ENCODE data around the gene HPN. TPM values are rescaled to one million over a fixed set of nuclear protein-coding genes. Genes with fewer than 3 reads are reported as not detected.

The HPN gene
- total and polyA plus RNA-seq, 2 donors (not counting 3 experiments of a cell fraction or from before 2014, with no cell fraction given): 0.10 TPM; not detected in 1

DNA sequence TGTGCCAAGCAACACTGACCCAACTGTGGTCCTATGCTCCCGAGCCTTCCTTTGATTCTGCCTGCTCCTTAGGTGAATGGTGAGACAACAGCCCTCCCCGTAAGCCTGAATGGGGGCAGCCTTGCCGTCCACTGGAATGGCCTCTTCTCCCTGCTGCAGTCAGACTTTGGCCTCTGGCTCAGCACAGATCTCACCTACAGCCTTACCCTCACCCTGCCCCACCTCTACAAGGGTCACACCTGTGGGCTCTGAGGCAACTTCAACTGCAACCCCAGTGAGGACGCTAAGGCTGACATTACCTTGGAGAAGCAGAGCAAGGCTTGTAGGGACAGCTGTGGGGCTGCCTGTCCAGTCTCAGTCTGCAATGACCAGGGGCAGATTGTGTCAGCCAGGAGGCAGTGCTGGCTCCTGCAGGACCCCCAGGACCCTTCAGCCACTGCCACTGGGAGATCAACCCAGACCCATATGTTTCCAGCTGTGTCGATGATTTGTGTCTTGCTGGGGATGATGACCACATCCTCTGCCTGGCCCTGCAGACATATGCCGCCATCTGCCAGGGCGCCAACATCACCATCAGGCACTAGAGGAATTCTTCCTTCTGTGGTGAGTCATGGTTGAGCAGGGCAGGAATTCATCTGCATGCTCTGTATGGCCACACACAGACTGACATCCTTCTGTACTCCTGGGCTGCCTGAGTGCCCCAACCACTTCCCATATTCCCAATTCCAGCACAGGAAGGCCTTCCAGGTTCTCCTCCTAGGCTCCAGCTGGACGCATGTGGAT is 46.8 kb downstream of the HPN start:
- dilution Hi-C loops (cut with MboI; ENCODE audit: extremely low pct_ligation_motif_present, low sequenced_read_pairs): no loop called here
- POLR2A ChIA-PET: no interaction called here

DNA sequence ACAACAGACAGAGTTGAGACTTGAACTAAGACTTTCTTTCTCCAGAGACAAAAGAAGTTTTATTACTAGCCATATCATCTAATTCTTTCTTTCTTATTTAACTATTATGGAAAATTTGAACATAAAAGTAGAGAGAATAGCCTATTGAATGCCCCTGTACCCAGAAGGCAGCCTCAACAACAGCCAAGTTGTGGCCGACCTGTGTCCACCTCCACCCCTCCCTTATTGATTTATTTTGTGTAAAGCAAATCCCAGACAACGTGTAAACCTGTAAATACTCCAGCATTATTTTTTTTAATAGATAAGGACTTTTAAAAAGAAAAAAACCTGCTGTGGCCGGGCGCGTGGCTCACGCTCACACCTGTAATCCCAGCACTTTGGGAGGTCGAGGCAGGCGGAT is 48.0 kb downstream of the HPN start:
- dilution Hi-C loops (cut with MboI; ENCODE audit: extremely low pct_ligation_motif_present, low sequenced_read_pairs) (no loop called here), intact Hi-C loops (cut with micrococcal nuclease) (no loop called here)
- H3K36me3 ChIP-seq (ENCODE audit: control insufficient read depth in 2 of 2, extremely low read depth in 1 of 2, insufficient read depth in 2 of 2, low read length in 2 of 2): no peaks in the 10 kb centered on the region
- FAIRE-seq (no peak), DNase-seq (ENCODE audit: low read depth, low spot score) (no peak)
- no peak overlapping the region for H2AFZ ChIP-seq (ENCODE audit: low read depth, low read length)
- H3K4me2 ChIP-seq (ENCODE audit: insufficient read depth, low read length): no peak overlapping the region
- TF ChIP-seq JUN (IDR thresholded peaks at IDR 0.05; ENCODE audit: borderline replicate concordance, insufficient read depth, insufficient read length, low read depth) (no peak), POLR2A (IDR thresholded peaks at IDR 0.05; ENCODE audit: low read depth, low read length) (no peak), POLR2AphosphoS5 (IDR thresholded peaks at IDR 0.05; ENCODE audit: insufficient read depth, low read depth, low read length) (no peak), MYC (IDR thresholded peaks at IDR 0.05; ENCODE audit: low read depth, low read length) (no peak), EZH2 (IDR thresholded peaks at IDR 0.05; ENCODE audit: borderline replicate concordance, low read depth, low read length, severe bottlenecking) (no peak), GATA2 (IDR thresholded peaks at IDR 0.05; ENCODE audit: insufficient read depth, insufficient read length, low read depth, low read length) (no peak), FOS (IDR thresholded peaks at IDR 0.05; ENCODE audit: borderline replicate concordance, insufficient read depth, low read length) (no peak)
- TF ChIP-seq, protein P1, sequence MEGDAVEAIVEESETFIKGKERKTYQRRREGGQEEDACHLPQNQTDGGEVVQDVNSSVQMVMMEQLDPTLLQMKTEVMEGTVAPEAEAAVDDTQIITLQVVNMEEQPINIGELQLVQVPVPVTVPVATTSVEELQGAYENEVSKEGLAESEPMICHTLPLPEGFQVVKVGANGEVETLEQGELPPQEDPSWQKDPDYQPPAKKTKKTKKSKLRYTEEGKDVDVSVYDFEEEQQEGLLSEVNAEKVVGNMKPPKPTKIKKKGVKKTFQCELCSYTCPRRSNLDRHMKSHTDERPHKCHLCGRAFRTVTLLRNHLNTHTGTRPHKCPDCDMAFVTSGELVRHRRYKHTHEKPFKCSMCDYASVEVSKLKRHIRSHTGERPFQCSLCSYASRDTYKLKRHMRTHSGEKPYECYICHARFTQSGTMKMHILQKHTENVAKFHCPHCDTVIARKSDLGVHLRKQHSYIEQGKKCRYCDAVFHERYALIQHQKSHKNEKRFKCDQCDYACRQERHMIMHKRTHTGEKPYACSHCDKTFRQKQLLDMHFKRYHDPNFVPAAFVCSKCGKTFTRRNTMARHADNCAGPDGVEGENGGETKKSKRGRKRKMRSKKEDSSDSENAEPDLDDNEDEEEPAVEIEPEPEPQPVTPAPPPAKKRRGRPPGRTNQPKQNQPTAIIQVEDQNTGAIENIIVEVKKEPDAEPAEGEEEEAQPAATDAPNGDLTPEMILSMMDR (IDR thresholded peaks at IDR 0.05; ENCODE audit: extremely low read depth in 1 of 2, insufficient read depth in 1 of 2, low read depth in 1 of 2, low read length in 2 of 2): no peak
- TF ChIP-seq, protein P2, sequence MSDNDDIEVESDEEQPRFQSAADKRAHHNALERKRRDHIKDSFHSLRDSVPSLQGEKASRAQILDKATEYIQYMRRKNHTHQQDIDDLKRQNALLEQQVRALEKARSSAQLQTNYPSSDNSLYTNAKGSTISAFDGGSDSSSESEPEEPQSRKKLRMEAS (IDR thresholded peaks at IDR 0.05; ENCODE audit: insufficient read depth, insufficient read length): no peak
- ChIA-PET CTCF (interaction anchor here (3.4 to 4.3 kb wide), 2 partner anchors 23 to 46 kb away, joined by 25 to 35 read pairs; no protein-coding TSS in a partner anchor), POLR2A (no interaction called here)
- no peaks in the 10 kb centered on the region for H3K79me2 ChIP-seq (ENCODE audit: control insufficient read depth, insufficient read depth, low read length)
- no peaks in the 10 kb centered on the region for H3K9me3 ChIP-seq (replicated peaks; ENCODE audit: control insufficient read depth, insufficient read depth, low read length)
- no TSS peak for BruUV-seq (replicated peaks)
- no peak overlapping the region for H3K9ac ChIP-seq (replicated peaks; ENCODE audit: extremely low read depth, insufficient read depth, low read length)
- H3K4me1 ChIP-seq (ENCODE audit: control insufficient read depth, extremely low read depth, insufficient read depth, low read length): no peaks in the 10 kb centered on the region
- no peak overlapping the region for H3K27ac ChIP-seq (ENCODE audit: insufficient read depth, low read depth, low read length)
- H3K27me3 ChIP-seq (ENCODE audit: control insufficient read depth in 2 of 2, insufficient read depth in 2 of 2, low read length in 2 of 2): peaks cover 1 to 2% of the 10 kb centered on the region in 2 experiments
- no peaks in the 10 kb centered on the region for H3K9me1 ChIP-seq (replicated peaks; ENCODE audit: control insufficient read depth, extremely low read depth, insufficient read depth, low read length)
- no peaks in the 10 kb centered on the region for H4K20me1 ChIP-seq (replicated peaks; ENCODE audit: control insufficient read depth, extremely low read depth, insufficient read depth, low read length)
- no peak overlapping the region for H3K4me3 ChIP-seq (replicated peaks in 1 of 3; ENCODE audit: insufficient read depth in 1 of 3, low read depth in 1 of 3, low read length in 3 of 3)

More for the DNA sequence above, 46.8 kb downstream of the HPN start:
- Histone ChIP-seq H3K4me1 (ENCODE audit: control insufficient read depth, extremely low read depth, insufficient read depth, low read length) (no peaks in the 10 kb centered on the region), H3K27me3 (ENCODE audit: control insufficient read depth in 2 of 2, insufficient read depth in 2 of 2, low read length in 2 of 2) (peaks cover 1 to 2% of the 10 kb centered on the region in 2 experiments), H3K36me3 (ENCODE audit: control insufficient read depth in 2 of 2, extremely low read depth in 1 of 2, insufficient read depth in 2 of 2, low read length in 2 of 2) (no peaks in the 10 kb centered on the region), H3K9me1 (replicated peaks; ENCODE audit: control insufficient read depth, extremely low read depth, insufficient read depth, low read length) (no peaks in the 10 kb centered on the region), H3K9ac (replicated peaks; ENCODE audit: extremely low read depth, insufficient read depth, low read length) (no peak overlapping the region), H3K4me2 (ENCODE audit: insufficient read depth, low read length) (no peak overlapping the region), H4K20me1 (replicated peaks; ENCODE audit: control insufficient read depth, extremely low read depth, insufficient read depth, low read length) (no peaks in the 10 kb centered on the region), H3K4me3 (replicated peaks in 1 of 3; ENCODE audit: insufficient read depth in 1 of 3, low read depth in 1 of 3, low read length in 3 of 3) (no peak overlapping the region), H3K79me2 (ENCODE audit: control insufficient read depth, insufficient read depth, low read length) (no peaks in the 10 kb centered on the region), H3K27ac (ENCODE audit: insufficient read depth, low read depth, low read length) (no peak overlapping the region), H3K9me3 (replicated peaks; ENCODE audit: control insufficient read depth, insufficient read depth, low read length) (no peaks in the 10 kb centered on the region), H2AFZ (ENCODE audit: low read depth, low read length) (no peak overlapping the region)
- intact Hi-C loops (cut with micrococcal nuclease): no loop called here
- no TSS peak for BruUV-seq (replicated peaks)
- DNase-seq (ENCODE audit: low read depth, low spot score) (no peak), FAIRE-seq (no peak)
- CTCF ChIA-PET: interaction anchor here (0.6 to 2.9 kb wide), 3 partner anchors 21 to 44 kb away, joined by 3 to 15 read pairs (median 3); no protein-coding TSS in a partner anchor
- TF ChIP-seq EZH2 (IDR thresholded peaks at IDR 0.05; ENCODE audit: borderline replicate concordance, low read depth, low read length, severe bottlenecking) (no peak), FOS (IDR thresholded peaks at IDR 0.05; ENCODE audit: borderline replicate concordance, insufficient read depth, low read length) (peak; percentile 12)
- TF ChIP-seq, protein P2 (IDR thresholded peaks at IDR 0.05; ENCODE audit: insufficient read depth, insufficient read length): no peak
